Measurements from ENCODE around the gene HTT.

GRCh38 chr4:3044870-3045819 is 29.3 kb upstream of the HTT start:
- TF ChIP-seq, protein P1, sequence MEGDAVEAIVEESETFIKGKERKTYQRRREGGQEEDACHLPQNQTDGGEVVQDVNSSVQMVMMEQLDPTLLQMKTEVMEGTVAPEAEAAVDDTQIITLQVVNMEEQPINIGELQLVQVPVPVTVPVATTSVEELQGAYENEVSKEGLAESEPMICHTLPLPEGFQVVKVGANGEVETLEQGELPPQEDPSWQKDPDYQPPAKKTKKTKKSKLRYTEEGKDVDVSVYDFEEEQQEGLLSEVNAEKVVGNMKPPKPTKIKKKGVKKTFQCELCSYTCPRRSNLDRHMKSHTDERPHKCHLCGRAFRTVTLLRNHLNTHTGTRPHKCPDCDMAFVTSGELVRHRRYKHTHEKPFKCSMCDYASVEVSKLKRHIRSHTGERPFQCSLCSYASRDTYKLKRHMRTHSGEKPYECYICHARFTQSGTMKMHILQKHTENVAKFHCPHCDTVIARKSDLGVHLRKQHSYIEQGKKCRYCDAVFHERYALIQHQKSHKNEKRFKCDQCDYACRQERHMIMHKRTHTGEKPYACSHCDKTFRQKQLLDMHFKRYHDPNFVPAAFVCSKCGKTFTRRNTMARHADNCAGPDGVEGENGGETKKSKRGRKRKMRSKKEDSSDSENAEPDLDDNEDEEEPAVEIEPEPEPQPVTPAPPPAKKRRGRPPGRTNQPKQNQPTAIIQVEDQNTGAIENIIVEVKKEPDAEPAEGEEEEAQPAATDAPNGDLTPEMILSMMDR (IDR thresholded peaks at IDR 0.05): no peak
- TF ChIP-seq POLR2A (IDR thresholded peaks at IDR 0.05): no peak
